PC-3 (cell line): Measurements from ENCODE around the gene ZRANB2. TPM values are rescaled to one million over a fixed set of nuclear protein-coding genes. Genes with fewer than 3 reads are reported as not detected.

ENCODE experiments used
- ATAC-seq: fragments of 200-7000 bp; cut with Tn5 transposase; 2 replicates; pipeline ENCODE4 v1.9.1; 2020; ENCODE audit warnings: mild to moderate bottlenecking, moderate library complexity
- BruUV-seq: library from RNA; stranded (reverse); fragments of 400-500 nt; replicated peaks from 2 replicates; lab custom pipeline; 2021; lab: Mats Ljungman, UMichigan
- CTCF ChIA-PET: fragments of 300-600 bp; sonication (Branson Sonifier 250); formaldehyde crosslinking; loops from one replicate; lab custom pipeline; 2022; ENCODE audit warnings: antibody characterized with exemption; lab: Charles Lee
- POLR2A ChIA-PET: fragments of 300-600 bp; sonication (Branson Sonifier 250); formaldehyde crosslinking; loops from one replicate; lab custom pipeline; 2022; ENCODE audit warnings: antibody characterized with exemption; ENCODE audit not compliant: unreplicated experiment; lab: Charles Lee
- DNase-seq: peaks from one replicate; pipeline ENCODE4 v3.0.0-alpha.2; 2015
- H2AFZ ChIP-seq: fragments of 300-600 bp; sonication (generic); 2 replicates; pipeline ENCODE4 v1.6.0; 2016; ENCODE audit warnings: antibody characterized with exemption, low read length
- H3F3A ChIP-seq: fragments of 300-600 bp; sonication (generic); one replicate; pipeline ENCODE4 v1.6.0; 2017; ENCODE audit warnings: antibody characterized with exemption, low read length, control low read depth, mild to moderate bottlenecking; ENCODE audit not compliant: unreplicated experiment
- H3K27ac ChIP-seq: fragments of 300-600 bp; sonication (generic); 2 replicates; pipeline ENCODE4 v1.5.1; 2016; ENCODE audit warnings: mild to moderate bottlenecking, low read length
- H3K27me3 ChIP-seq: fragments of 300-600 bp; sonication (generic); 2 replicates; pipeline ENCODE4 v1.6.1; 2016; ENCODE audit warnings: low read length, mixed read lengths
- H3K36me3 ChIP-seq: fragments of 300-600 bp; sonication (generic); 2 replicates; pipeline ENCODE4 v1.6.1; 2016; ENCODE audit warnings: low read depth, mixed run types, low read length, mixed read lengths
- H3K4me1 ChIP-seq: fragments of 300-600 bp; sonication (generic); 2 replicates; pipeline ENCODE4 v1.5.1; 2016; ENCODE audit warnings: low read length; ENCODE audit not compliant: insufficient read depth
- H3K4me2 ChIP-seq: fragments of 300-600 bp; sonication (generic); 2 replicates; pipeline ENCODE4 v1.6.0; 2016; ENCODE audit warnings: low read length
- H3K4me3 ChIP-seq: fragments of 300-600 bp; sonication (generic); 2 replicates; pipeline ENCODE4 v1.5.1; 2016; ENCODE audit warnings: mild to moderate bottlenecking, low read length, mixed read lengths
- H3K79me2 ChIP-seq: fragments of 300-600 bp; sonication (generic); 2 replicates; pipeline ENCODE4 v1.6.1; 2017; ENCODE audit warnings: low read length, mixed read lengths
- H3K9ac ChIP-seq: fragments of 300-600 bp; sonication (generic); 2 replicates; pipeline ENCODE4 v1.6.0; 2016; ENCODE audit warnings: mild to moderate bottlenecking, low read length
- H3K9me2 ChIP-seq: fragments of 300-600 bp; sonication (generic); replicated peaks from 2 replicates; pipeline ENCODE4 v1.6.1; 2016; ENCODE audit warnings: mixed run types, low read length, mixed read lengths
- H3K9me3 ChIP-seq: fragments of 300-600 bp; sonication (generic); 2 replicates; pipeline ENCODE4 v1.6.1; 2016; ENCODE audit warnings: low read length, mixed read lengths
- H4K20me1 ChIP-seq: fragments of 300-600 bp; sonication (generic); 2 replicates; pipeline ENCODE4 v1.6.1; 2016; ENCODE audit warnings: low read length, mixed read lengths
- CTCF ChIP-seq: fragments of 300-600 bp; sonication (generic); conservative IDR thresholded peaks from 2 replicates; pipeline ENCODE4 v1.5.1; 2017; ENCODE audit warnings: antibody characterized with exemption, low read depth, mild to moderate bottlenecking, low read length
- EZH2 ChIP-seq: fragments of 300-600 bp; sonication (generic); IDR thresholded peaks from one replicate; pipeline ENCODE4 v1.6.1; 2017; ENCODE audit warnings: antibody characterized with exemption, mild to moderate bottlenecking, low read length; ENCODE audit not compliant: unreplicated experiment
- EZH2phosphoT487 ChIP-seq: fragments of 300-600 bp; sonication (generic); IDR thresholded peaks from 2 replicates; pipeline ENCODE4 v1.6.1; 2018; ENCODE audit warnings: mild to moderate bottlenecking, antibody characterized with exemption, low read length, borderline replicate concordance
- intact Hi-C: fragments of 100-400 bp; cut with micrococcal nuclease; formaldehyde crosslinking; loops from 2 replicates; pipeline ENCODE4 v1.9.0; 2023
- total RNA-seq: library from RNA; depleted of rRNA; stranded (reverse); fragments of >200 nt; gene quantifications from 2 replicates; pipeline ENCODE4 v1.2.3, GENCODE V29; 2014

Gene ZRANB2
- total RNA-seq, 1 experiment from 2014 or later: 38.7 TPM

GRCh38 chr1:71037829-71038620, 42.8 kb downstream of the ZRANB2 start:
- ChIA-PET POLR2A (no interaction called here), CTCF (no interaction called here)
- TF ChIP-seq EZH2: no peak
- no peak for TF ChIP-seq EZH2phosphoT487
- no peak for TF ChIP-seq CTCF

GRCh38 chr1:71037066-71037465, 43.8 kb downstream of the ZRANB2 start:
- no peak overlapping the region for H3K4me2 ChIP-seq
- no peaks in the 10 kb centered on the region for H3K79me2 ChIP-seq
- no peaks in the 10 kb centered on the region for H3K36me3 ChIP-seq
- intact Hi-C loops: no loop called here
- H3K9me2 ChIP-seq: no peaks in the 10 kb centered on the region
- no peak overlapping the region for H3K9ac ChIP-seq
- ATAC-seq (no peak), DNase-seq (no peak)
- ChIA-PET CTCF (no interaction called here), POLR2A (no interaction called here)
- H3K4me3 ChIP-seq: no peak overlapping the region
- no TSS peak for BruUV-seq
- H4K20me1 ChIP-seq: no peaks in the 10 kb centered on the region
- no peaks in the 10 kb centered on the region for H3F3A ChIP-seq
- no peaks in the 10 kb centered on the region for H3K9me3 ChIP-seq
- no peak for TF ChIP-seq EZH2phosphoT487
- no peak for TF ChIP-seq CTCF
- no peak for TF ChIP-seq EZH2
- peaks cover 63% of the 10 kb centered on the region for H3K27me3 ChIP-seq
- H2AFZ ChIP-seq: no peak overlapping the region
- no peak overlapping the region for H3K27ac ChIP-seq
- H3K4me1 ChIP-seq: no peaks in the 10 kb centered on the region

More at GRCh38 chr1:71037829-71038620, 42.8 kb downstream of the ZRANB2 start:
- ATAC-seq (no peak), DNase-seq (no peak)
- Histone ChIP-seq H3K27ac (no peak overlapping the region), H3F3A (no peaks in the 10 kb centered on the region), H3K4me2 (no peak overlapping the region), H4K20me1 (no peaks in the 10 kb centered on the region), H2AFZ (no peak overlapping the region), H3K9ac (no peak overlapping the region), H3K27me3 (peaks cover 61% of the 10 kb centered on the region), H3K79me2 (no peaks in the 10 kb centered on the region), H3K4me3 (no peak overlapping the region), H3K36me3 (no peaks in the 10 kb centered on the region), H3K9me2 (no peaks in the 10 kb centered on the region), H3K9me3 (no peaks in the 10 kb centered on the region), H3K4me1 (no peaks in the 10 kb centered on the region)
- no TSS peak for BruUV-seq
- intact Hi-C loops: no loop called here

GRCh38 chr1:71033136-71033535, 47.7 kb downstream of the ZRANB2 start:
- Histone ChIP-seq H3K79me2 (no peaks in the 10 kb centered on the region), H3K27me3 (peaks cover 76% of the 10 kb centered on the region), H3F3A (no peaks in the 10 kb centered on the region), H3K27ac (no peak overlapping the region), H3K4me3 (no peak overlapping the region), H3K36me3 (no peaks in the 10 kb centered on the region), H3K9ac (no peak overlapping the region), H3K9me3 (no peaks in the 10 kb centered on the region), H2AFZ (no peak overlapping the region), H3K4me2 (no peak overlapping the region), H3K9me2 (no peaks in the 10 kb centered on the region), H3K4me1 (no peaks in the 10 kb centered on the region), H4K20me1 (no peaks in the 10 kb centered on the region)
- no peak for ATAC-seq
- POLR2A ChIA-PET: no interaction called here
- TF ChIP-seq EZH2phosphoT487 (no peak), CTCF (no peak), EZH2 (no peak)
- no TSS peak for BruUV-seq
- CTCF ChIA-PET: no interaction called here
- no peak for DNase-seq
- intact Hi-C loops: no loop called here
